GM12878 (cell line): ENCODE results near the gene CYP4F11.

Source experiments
- JUND ChIP-seq: IDR thresholded peaks from 2 replicates; pipeline ENCODE4 v1.6.1; 2012; ENCODE audit warnings: low read depth, mild to moderate bottlenecking, low read length, improper control_type of control experiment, moderate library complexity
- NBN ChIP-seq: fragments of 450-650 bp; IDR thresholded peaks from 2 replicates; pipeline ENCODE4 v1.6.1; 2016
- NFYB ChIP-seq: IDR thresholded peaks from 2 replicates; pipeline ENCODE4 v1.6.1; 2011; ENCODE audit warnings: low read depth, mild to moderate bottlenecking, low read length, improper control_type of control experiment, moderate library complexity; ENCODE audit not compliant: insufficient read depth
- TCF3 ChIP-seq: IDR thresholded peaks from 2 replicates; pipeline ENCODE4 v1.6.1; 2012; ENCODE audit warnings: low read depth, mild to moderate bottlenecking, low read length, borderline replicate concordance; ENCODE audit not compliant: insufficient read depth
- YY1 ChIP-seq: IDR thresholded peaks from 2 replicates; pipeline ENCODE4 v1.6.1; 2011; ENCODE audit warnings: low read depth, mild to moderate bottlenecking, low read length
- TF ChIP-seq, protein P1 (sequence below): IDR thresholded peaks from 2 replicates; pipeline ENCODE4 v1.6.1; 2012; ENCODE audit warnings: low read depth, low read length, improper control_type of control experiment
- TF ChIP-seq, protein P2 (sequence below), 3 experiments: IDR thresholded peaks in 2 of 3; conservative IDR thresholded peaks in 1 of 3; 2 replicates each; pipeline ENCODE4 v1.5.1; 2011; ENCODE audit warnings: low read depth in 3 of 3, low read length in 3 of 3, mild to moderate bottlenecking in 3 of 3, control low read depth in 2 of 3, moderate library complexity in 2 of 3, inconsistent platforms in 1 of 3, mixed read lengths in 1 of 3; ENCODE audit not compliant: control insufficient read depth in 2 of 3, insufficient read depth in 1 of 3; ENCODE audit errors: extremely low read depth in 1 of 3

DNA sequence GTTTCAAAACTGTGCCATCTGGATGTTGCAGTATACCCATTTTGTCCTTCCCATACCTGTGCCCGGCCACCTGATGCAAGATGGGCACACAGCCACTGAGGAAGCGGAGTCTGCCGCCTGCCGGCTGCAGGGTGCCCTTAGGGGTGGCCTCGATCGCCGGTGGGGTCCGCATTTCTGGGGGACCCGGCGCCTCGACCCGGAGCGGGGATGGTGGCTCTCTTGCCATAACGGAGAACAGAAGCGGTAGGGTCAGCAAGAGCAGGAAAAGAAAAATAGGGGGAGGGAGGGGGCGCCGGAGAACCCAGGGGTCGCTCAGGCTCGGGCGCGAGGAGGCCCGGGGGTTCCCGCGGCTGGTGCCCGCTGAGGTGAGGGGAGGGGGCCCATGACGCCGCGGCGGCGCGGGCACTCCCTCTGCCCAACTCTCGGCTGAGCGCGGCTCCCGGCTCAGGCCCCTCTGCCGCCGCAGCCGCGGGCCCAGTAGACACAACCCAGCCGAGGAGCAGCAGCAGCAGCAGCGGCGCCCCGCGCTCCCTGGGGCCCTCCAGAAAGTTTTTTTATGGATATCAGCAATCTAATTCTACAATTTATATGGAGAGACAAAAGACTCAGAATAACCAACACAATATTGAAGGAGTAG is 22.6 kb downstream of the CYP4F11 start:
- TF ChIP-seq, protein P1, sequence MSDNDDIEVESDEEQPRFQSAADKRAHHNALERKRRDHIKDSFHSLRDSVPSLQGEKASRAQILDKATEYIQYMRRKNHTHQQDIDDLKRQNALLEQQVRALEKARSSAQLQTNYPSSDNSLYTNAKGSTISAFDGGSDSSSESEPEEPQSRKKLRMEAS: no peak
- TF ChIP-seq TCF3 (no peak), NFYB (no peak), JUND (no peak), NBN (no peak), YY1 (no peak)
- TF ChIP-seq, protein P2, sequence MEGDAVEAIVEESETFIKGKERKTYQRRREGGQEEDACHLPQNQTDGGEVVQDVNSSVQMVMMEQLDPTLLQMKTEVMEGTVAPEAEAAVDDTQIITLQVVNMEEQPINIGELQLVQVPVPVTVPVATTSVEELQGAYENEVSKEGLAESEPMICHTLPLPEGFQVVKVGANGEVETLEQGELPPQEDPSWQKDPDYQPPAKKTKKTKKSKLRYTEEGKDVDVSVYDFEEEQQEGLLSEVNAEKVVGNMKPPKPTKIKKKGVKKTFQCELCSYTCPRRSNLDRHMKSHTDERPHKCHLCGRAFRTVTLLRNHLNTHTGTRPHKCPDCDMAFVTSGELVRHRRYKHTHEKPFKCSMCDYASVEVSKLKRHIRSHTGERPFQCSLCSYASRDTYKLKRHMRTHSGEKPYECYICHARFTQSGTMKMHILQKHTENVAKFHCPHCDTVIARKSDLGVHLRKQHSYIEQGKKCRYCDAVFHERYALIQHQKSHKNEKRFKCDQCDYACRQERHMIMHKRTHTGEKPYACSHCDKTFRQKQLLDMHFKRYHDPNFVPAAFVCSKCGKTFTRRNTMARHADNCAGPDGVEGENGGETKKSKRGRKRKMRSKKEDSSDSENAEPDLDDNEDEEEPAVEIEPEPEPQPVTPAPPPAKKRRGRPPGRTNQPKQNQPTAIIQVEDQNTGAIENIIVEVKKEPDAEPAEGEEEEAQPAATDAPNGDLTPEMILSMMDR (IDR thresholded peaks at IDR 0.05 in 2 of 3, conservative IDR thresholded peaks at IDR 0.05 in 1 of 3; ENCODE audit: control insufficient read depth in 2 of 3, extremely low read depth in 1 of 3, insufficient read depth in 1 of 3, low read depth in 3 of 3, low read length in 3 of 3): no peak
